Thoracic aorta (tissue), 2 donors: ENCODE data around the gene HOXB2. TPM values are rescaled to one million over a fixed set of nuclear protein-coding genes. Genes with fewer than 3 reads are reported as not detected.

Experiments used
- ATAC-seq: fragments of 150-250 bp; one replicate; pipeline ENCODE4 v1.8.0; 2017; ENCODE audit warnings: low read depth; ENCODE audit not compliant: insufficient number of reproducible peaks, low FRiP score
- DNase-seq: peaks from one replicate; pipeline ENCODE4 v3.0.0-alpha.2; 2020; ENCODE audit warnings: low spot score
- H3K27ac ChIP-seq, 2 donors: fragments of 200-600 bp; sonication (generic); 1 replicate in 1 of 2; 2 replicates in 1 of 2; pipeline ENCODE4 v1.5.1; 2016; ENCODE audit warnings: mild to moderate bottlenecking in 2 of 2, moderate library complexity in 2 of 2
- H3K27me3 ChIP-seq: fragments of 200-600 bp; sonication (generic); replicated peaks from 2 replicates; pipeline ENCODE4 v1.6.0; 2016; ENCODE audit warnings: mild to moderate bottlenecking; ENCODE audit not compliant: insufficient read depth
- H3K36me3 ChIP-seq: fragments of 200-600 bp; sonication (generic); one replicate; pipeline ENCODE4 v1.5.1; 2016
- H3K4me1 ChIP-seq, 2 donors: fragments of 200-600 bp; sonication (generic); 1 replicate in 1 of 2; 2 replicates in 1 of 2; pipeline versions ENCODE4 v1.5.1 to v1.6.0; 2016; ENCODE audit warnings: low read depth in 2 of 2, mild to moderate bottlenecking in 1 of 2; ENCODE audit not compliant: control insufficient read depth in 1 of 2
- H3K4me3 ChIP-seq: fragments of 200-600 bp; sonication (generic); 2 replicates; pipeline ENCODE4 v1.5.1; 2016; ENCODE audit warnings: mild to moderate bottlenecking
- H3K9me3 ChIP-seq: fragments of 200-600 bp; sonication (generic); 2 replicates; pipeline ENCODE4 v1.5.1; 2016
- CTCF ChIP-seq: fragments of 200-600 bp; sonication (generic); IDR thresholded peaks from one replicate; pipeline ENCODE4 v1.5.1; 2019; ENCODE audit warnings: antibody characterized with exemption
- total RNA-seq, 2 donors: library from RNA; depleted of rRNA; stranded (reverse); fragments of >200 nt; gene quantifications; one replicate each; pipeline versions ENCODE4 v1.1.0 to v1.2.3, GENCODE V29; 2016

HOXB2 gene
- total RNA-seq, 2 donors from 2014 or later = 53.3 to 73.0 TPM

- H3K9me3 ChIP-seq = no peaks in the 10 kb centered on the region
- no peak overlapping the region for H3K4me3 ChIP-seq
- no peaks in the 10 kb centered on the region for H3K27me3 ChIP-seq
- TF ChIP-seq CTCF = no peak
- peaks cover 19 to 47% of the 10 kb centered on the region in 2 donors for H3K4me1 ChIP-seq
- H3K36me3 ChIP-seq = no peaks in the 10 kb centered on the region
- ATAC-seq = no peak
- no peak for DNase-seq
- H3K27ac ChIP-seq = peak overlapping the region; percentile 82 to 97
These were observed 38.9 kb upstream of the HOXB2 start for GRCh38 chr17:48583708-48584222.

GRCh38 chr17:48582750-48583069, 37.8 kb upstream of the HOXB2 start:
- Histone ChIP-seq H3K36me3 (no peaks in the 10 kb centered on the region), H3K9me3 (no peaks in the 10 kb centered on the region), H3K27ac (peak overlapping the region; percentile 82 to 97), H3K4me3 (peak overlapping the region; percentile 72), H3K4me1 (peaks cover 19 to 49% of the 10 kb centered on the region in 2 donors), H3K27me3 (no peaks in the 10 kb centered on the region)
- ATAC-seq = no peak
- no peak for DNase-seq
- TF ChIP-seq CTCF = no peak

- ATAC-seq (no peak), DNase-seq (no peak)
- no peak for TF ChIP-seq CTCF
- H3K4me3 ChIP-seq = peak overlapping the region; percentile 72
- H3K9me3 ChIP-seq = no peaks in the 10 kb centered on the region
- peaks cover 16 to 53% of the 10 kb centered on the region in 2 donors for H3K4me1 ChIP-seq
- H3K27ac ChIP-seq = peak overlapping the region; percentile 84 to 97
- no peaks in the 10 kb centered on the region for H3K27me3 ChIP-seq
- no peaks in the 10 kb centered on the region for H3K36me3 ChIP-seq
These were observed 35.0 kb upstream of the HOXB2 start for GRCh38 chr17:48579760-48580554.

GRCh38 chr17:48579471-48579759, 34.5 kb upstream of the HOXB2 start:
- H3K4me3 ChIP-seq = peak overlapping the region; percentile 72

More at GRCh38 chr17:48579471-48579759, 34.5 kb upstream of the HOXB2 start:
- Histone ChIP-seq H3K36me3 (no peaks in the 10 kb centered on the region), H3K9me3 (no peaks in the 10 kb centered on the region), H3K27me3 (no peaks in the 10 kb centered on the region), H3K27ac (peak overlapping the region; percentile 84 to 97), H3K4me1 (peaks cover 17 to 56% of the 10 kb centered on the region in 2 donors)
- ATAC-seq (no peak), DNase-seq (no peak)
- no peak for TF ChIP-seq CTCF
